Measurements from ENCODE around the gene PLCD3.

DNA sequence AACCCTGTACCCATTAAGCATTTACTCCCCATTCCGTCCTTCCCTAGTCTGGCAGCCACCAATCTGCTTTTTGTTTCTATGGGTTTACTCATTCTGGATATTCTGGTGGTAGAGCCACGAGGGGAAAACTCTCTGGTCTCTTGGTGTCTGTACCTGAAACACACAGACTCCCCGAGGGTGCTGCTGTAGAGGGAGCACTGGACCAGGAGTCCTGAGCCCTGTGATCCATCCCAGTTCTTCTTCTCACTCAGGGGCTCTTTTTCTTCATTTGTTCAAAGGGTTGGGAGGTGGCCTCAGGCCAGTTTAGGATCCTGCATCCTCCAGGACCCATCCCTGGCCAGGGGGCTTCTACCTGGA lies 43.4 kb upstream of the PLCD3 start:
- TF ChIP-seq KLF9 (CRISPR knock-in tag; IDR thresholded peaks at IDR 0.05; ENCODE audit: low read depth) (no peak), ZNF672 (CRISPR knock-in tag; IDR thresholded peaks at IDR 0.05) (no peak), MAFK (conservative IDR thresholded peaks at IDR 0.05 in 1 of 2, IDR thresholded peaks at IDR 0.05 in 1 of 2; ENCODE audit: low read length in 2 of 2) (no peak), BRCA1 (CRISPR knock-in tag; IDR thresholded peaks at IDR 0.05) (no peak), POLR2A (IDR thresholded peaks at IDR 0.05; ENCODE audit: insufficient read depth in 1 of 2, low read depth in 2 of 2, low read length in 2 of 2) (no peak)
- TF ChIP-seq, protein P1, sequence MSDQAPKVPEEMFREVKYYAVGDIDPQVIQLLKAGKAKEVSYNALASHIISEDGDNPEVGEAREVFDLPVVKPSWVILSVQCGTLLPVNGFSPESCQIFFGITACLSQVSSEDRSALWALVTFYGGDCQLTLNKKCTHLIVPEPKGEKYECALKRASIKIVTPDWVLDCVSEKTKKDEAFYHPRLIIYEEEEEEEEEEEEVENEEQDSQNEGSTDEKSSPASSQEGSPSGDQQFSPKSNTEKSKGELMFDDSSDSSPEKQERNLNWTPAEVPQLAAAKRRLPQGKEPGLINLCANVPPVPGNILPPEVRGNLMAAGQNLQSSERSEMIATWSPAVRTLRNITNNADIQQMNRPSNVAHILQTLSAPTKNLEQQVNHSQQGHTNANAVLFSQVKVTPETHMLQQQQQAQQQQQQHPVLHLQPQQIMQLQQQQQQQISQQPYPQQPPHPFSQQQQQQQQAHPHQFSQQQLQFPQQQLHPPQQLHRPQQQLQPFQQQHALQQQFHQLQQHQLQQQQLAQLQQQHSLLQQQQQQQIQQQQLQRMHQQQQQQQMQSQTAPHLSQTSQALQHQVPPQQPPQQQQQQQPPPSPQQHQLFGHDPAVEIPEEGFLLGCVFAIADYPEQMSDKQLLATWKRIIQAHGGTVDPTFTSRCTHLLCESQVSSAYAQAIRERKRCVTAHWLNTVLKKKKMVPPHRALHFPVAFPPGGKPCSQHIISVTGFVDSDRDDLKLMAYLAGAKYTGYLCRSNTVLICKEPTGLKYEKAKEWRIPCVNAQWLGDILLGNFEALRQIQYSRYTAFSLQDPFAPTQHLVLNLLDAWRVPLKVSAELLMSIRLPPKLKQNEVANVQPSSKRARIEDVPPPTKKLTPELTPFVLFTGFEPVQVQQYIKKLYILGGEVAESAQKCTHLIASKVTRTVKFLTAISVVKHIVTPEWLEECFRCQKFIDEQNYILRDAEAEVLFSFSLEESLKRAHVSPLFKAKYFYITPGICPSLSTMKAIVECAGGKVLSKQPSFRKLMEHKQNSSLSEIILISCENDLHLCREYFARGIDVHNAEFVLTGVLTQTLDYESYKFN (CRISPR knock-in tag; conservative IDR thresholded peaks at IDR 0.05): no peak
- TF ChIP-seq, protein P2, sequence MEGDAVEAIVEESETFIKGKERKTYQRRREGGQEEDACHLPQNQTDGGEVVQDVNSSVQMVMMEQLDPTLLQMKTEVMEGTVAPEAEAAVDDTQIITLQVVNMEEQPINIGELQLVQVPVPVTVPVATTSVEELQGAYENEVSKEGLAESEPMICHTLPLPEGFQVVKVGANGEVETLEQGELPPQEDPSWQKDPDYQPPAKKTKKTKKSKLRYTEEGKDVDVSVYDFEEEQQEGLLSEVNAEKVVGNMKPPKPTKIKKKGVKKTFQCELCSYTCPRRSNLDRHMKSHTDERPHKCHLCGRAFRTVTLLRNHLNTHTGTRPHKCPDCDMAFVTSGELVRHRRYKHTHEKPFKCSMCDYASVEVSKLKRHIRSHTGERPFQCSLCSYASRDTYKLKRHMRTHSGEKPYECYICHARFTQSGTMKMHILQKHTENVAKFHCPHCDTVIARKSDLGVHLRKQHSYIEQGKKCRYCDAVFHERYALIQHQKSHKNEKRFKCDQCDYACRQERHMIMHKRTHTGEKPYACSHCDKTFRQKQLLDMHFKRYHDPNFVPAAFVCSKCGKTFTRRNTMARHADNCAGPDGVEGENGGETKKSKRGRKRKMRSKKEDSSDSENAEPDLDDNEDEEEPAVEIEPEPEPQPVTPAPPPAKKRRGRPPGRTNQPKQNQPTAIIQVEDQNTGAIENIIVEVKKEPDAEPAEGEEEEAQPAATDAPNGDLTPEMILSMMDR (CRISPR knock-in tag; IDR thresholded peaks at IDR 0.05): no peak
